CD4-positive, alpha-beta T cell treated with Interleukin-17A for 4 hours (primary cell): Measurements from ENCODE around the gene LEPROT.
"Not testable (repeated sequence)": the region's sequence is repeated elsewhere in the genome, so short reads cannot be mapped to it uniquely, and the experiment has no call there.

Source experiments
- DNase-seq: peaks from one replicate; pipeline ENCODE4 v3.0.0-alpha.2; 2020; ENCODE audit warnings: mixed read lengths

LEPROT gene

DNA sequence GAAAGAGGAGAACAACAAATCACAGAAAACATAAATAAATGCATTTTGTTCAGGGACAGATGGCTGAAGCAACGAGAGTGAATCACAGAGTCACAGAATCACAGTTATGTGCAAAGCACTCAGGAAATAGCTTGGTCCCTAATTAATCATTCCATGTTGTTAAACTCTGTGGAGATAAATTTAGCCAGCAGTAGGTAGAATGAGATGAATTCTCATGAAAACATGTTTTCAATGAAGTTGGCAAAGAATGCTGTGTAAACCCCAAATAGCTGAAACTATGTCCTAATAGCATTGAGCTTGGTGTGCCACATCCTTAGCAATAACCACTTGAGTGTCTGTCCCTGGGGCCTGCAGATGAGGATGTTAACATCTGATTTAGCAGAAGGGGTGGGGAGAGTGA is 20.4 kb downstream of the LEPROT start:
- no peak for DNase-seq

- DNase-seq = no peak
These were observed 21.0 kb downstream of the LEPROT start for GRCh38 chr1:65441464-65441863.

- no peak for DNase-seq
These were observed 22.0 kb downstream of the LEPROT start for GRCh38 chr1:65442442-65442841.

DNA sequence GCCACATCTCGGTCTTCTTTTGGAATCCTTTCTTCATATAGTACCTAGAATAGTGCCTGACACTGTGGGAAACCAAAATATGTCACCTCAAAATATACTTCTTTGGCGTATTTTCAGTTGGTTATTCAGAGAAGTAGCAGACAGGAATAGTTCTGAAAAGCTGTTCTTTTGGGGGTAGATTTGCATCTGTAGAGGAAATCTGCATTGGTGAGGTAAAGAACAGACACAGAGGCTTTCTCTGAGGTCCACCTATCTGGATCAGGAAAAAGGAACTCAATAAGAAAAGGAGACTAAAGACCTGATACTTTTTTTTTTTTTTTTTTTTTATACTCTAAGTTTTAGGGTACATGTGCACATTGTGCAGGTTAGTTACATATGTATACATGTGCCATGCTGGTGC is 23.2 kb downstream of the LEPROT start:
- DNase-seq = no peak

- DNase-seq = no peak
These were observed 23.7 kb downstream of the LEPROT start for GRCh38 chr1:65444128-65444640.

GRCh38 chr1:65445837-65446236 is 25.4 kb downstream of the LEPROT start:
- DNase-seq = no peak

DNA sequence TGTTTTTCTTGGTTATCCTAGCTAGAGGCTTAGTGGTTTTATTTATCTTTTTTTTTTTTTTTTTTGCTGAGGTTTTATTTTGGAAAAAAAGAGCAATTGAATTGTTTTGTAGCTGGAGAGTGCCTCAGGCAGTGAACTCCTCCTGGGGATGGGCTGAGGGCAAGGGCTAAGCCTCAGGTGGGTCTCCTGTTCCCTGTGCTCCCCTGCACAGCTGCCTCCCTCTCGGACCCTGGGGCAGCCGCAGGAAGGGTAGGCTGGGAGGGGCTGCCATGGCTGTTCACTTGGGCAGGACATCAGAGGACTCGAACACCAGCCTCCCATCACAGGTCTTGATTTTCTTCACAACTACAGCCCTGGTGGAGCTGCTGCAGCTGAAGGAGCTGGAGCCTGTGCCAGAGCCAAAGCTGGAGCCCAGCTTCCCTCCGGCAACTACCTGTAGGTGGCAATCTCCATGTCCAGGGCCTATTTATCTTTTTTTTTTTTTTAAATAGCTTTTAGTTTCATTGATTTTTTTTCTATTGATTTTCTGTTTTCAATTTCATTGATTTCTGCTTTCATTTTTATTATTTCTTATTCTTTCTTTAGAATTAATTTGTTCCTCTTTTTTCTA is 28.9 kb downstream of the LEPROT start:
- no peak for DNase-seq

GRCh38 chr1:65455678-65456077 is 35.2 kb downstream of the LEPROT start:
- not testable (repeated sequence) for DNase-seq

GRCh38 chr1:65456481-65456880 is 36.0 kb downstream of the LEPROT start:
- DNase-seq = no peak

DNA sequence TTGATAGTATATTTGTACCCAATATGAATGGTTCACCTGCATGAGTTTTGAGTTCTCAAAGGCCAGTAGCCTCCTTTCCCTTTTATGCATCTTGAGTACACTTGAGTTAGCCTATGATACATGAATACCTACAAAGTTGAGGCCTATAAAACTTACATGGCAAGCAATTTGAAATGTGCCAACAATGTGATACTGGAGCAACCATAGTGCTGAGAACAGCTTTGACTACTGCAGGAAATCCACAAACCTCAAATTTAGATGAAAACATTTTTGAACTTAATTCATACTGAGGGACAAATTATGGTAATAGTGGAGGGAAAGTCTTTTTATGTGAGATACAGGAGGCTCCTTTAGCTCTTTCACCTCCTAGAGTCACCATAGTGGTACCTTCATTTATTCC is 37.4 kb downstream of the LEPROT start:
- no peak for DNase-seq

- DNase-seq = no peak
These were observed 38.4 kb downstream of the LEPROT start for GRCh38 chr1:65458730-65459396.

GRCh38 chr1:65459397-65459768 is 38.9 kb downstream of the LEPROT start:
- DNase-seq = no peak

GRCh38 chr1:65465837-65466236 is 45.4 kb downstream of the LEPROT start:
- not testable (repeated sequence) for DNase-seq

DNA sequence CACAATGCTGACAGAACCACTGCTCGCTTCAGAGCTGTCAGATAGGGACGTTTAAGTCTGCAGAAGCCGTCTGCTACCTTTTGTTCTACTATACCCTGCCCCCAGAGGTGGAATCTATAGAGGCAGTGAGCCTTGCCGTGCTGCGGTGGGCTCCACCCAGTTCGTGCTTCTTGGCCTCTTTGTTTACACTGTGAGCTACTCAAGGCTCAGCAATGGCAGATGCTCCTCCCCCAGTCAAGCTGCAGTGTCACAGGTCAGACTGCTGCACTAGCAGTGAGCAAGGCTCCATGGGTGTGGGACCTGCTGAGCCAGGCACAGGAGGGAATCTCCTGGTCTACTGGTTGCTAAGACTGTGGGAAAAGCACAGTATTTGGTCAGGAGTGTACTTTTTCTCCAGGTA is 47.1 kb downstream of the LEPROT start:
- no peak for DNase-seq

- DNase-seq = no peak
These were observed 48.8 kb downstream of the LEPROT start for GRCh38 chr1:65469126-65469888.

DNA sequence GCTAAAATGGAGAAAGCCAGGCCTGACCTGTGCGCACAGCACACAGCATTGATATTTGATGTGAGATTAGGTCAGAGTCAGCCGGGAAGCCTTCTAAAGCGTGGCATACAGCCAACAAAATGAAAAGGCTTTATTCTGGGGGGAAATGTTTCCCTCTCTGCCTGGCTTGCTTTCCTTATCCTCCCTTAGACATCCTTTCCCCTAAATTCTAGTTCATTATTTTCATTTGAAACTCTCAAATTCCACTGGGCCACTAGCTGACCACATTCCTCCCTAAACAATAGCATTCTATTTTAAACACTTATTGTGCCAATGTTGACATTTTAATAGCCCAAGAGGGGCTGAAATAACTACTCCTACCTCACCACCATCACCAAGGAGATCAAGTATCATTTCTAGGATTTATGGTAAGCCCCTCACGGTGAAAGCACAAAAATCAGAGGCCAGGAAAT is 49.4 kb downstream of the LEPROT start:
- no peak for DNase-seq

- no peak for DNase-seq
These were observed 50.3 kb downstream of the LEPROT start for GRCh38 chr1:65470766-65471165.

DNA sequence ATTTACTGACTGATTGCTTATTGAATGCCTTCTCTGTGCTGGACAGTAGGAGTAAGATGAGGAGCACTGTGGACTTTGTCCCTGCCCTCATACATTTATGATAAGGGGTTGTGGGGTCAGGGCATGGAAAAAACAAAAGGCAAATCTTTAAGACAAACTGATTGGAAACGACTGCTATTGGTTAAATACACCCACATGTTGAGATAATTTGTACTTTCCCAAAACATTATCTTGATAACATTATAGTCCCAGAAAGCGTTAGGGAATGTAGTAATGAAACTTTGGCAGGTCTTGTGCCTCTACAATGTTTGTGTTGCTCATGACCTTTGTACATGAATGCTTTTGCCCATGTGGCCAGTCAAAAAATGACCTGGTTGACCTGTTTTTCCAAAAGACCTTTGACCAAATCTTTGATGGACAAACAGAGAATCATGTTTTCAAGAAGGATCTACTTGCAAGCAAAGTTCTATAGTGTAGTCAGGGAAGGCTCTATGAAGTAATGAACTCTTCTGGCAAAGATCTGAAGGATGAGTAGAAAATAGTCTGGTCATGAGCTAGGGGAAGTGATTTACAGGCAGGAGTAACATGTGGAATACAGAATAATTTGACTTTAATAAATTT is 50.9 kb downstream of the LEPROT start:
- DNase-seq = no peak

GRCh38 chr1:65471861-65472332 is 51.4 kb downstream of the LEPROT start:
- no peak for DNase-seq

GRCh38 chr1:65476327-65476726 is 55.9 kb downstream of the LEPROT start:
- DNase-seq = no peak

DNA sequence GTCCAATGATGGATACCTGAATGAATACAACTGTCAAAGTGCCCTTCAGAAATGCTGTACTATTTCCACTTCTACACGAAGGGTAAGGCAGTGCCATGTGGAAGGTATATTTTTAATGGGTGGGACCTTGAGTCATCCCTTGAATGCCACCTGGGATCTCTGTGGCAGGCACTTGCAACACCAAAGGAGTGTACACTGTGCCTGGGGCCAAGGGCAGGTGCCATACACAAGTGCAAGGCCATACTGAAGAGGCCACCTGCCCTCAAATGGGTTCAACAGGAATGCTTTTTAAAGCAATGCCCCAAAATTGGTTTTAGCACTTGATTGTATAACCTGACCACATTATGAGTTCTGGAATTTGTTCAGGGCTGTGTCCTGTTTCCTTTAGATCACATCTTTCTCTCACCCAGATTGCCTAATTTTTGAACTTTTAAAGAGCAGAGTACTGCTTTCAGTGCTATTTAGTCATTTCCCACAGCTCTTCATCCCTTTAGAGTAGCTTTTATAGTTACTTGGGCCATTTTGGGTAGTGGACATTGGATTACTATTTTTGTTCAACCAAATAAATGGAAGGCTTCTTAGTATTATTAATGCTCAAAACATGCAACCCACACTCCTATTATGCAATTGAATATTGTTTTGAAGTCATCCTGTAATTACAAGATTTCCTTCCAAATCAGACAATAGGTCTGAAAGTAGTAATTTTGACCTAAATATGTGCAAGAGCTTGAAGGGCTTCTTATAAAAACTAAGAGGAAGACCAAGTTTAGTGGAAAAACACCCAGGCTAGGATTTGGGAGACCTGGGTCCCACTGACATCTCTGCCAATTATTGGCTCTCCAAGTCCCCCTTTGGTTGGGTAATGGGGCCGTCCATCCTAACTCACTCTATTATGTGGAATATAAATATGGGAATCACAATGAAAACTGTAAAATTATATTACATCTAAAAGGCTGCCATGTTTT is 57.2 kb downstream of the LEPROT start:
- DNase-seq = no peak
